Neural progenitor cell (in vitro differentiated cells): ENCODE data around the gene MEIOC.

ENCODE experiments used
- CTCF ChIP-seq: fragments of 200-600 bp; sonication (generic); IDR thresholded peaks from 2 replicates; pipeline ENCODE4 v1.5.1; 2017; ENCODE audit warnings: antibody characterized with exemption, mild to moderate bottlenecking
- EZH2phosphoT487 ChIP-seq: fragments of 200-600 bp; sonication (generic); IDR thresholded peaks from 2 replicates; pipeline ENCODE4 v1.6.1; 2017; ENCODE audit warnings: antibody characterized with exemption

- no peak for TF ChIP-seq CTCF
- TF ChIP-seq EZH2phosphoT487 = no peak
Measured at GRCh38 chr17:44606658-44607057, 49.6 kb upstream of the MEIOC start.
